GM18870 (cell line): ENCODE results near the gene RANBP1.
"Not testable (repeated sequence)": the region's sequence is repeated elsewhere in the genome, so short reads cannot be mapped to it uniquely, and the experiment has no call there.

Experiments used
- ATAC-seq: cut with Tn5 transposase; IDR thresholded peaks from one replicate; pipeline ENCODE4 v1.9.1; 2021; ENCODE audit warnings: moderate library complexity; ENCODE audit not compliant: unreplicated experiment

The RANBP1 gene

GRCh38 chr22:20149257-20150250 lies 33.6 kb downstream of the RANBP1 start:
- ATAC-seq, result no peak

- ATAC-seq, result no peak
Measured at GRCh38 chr22:20150381-20151275, 34.7 kb downstream of the RANBP1 start, which contains the start of gene CCDC188. CCDC188 (minus strand) TSS chr22:20151055; CDS start chr22:20150986, 69 bp downstream.

GRCh38 chr22:20151276-20151588 lies 35.3 kb downstream of the RANBP1 start:
- no peak for ATAC-seq

GRCh38 chr22:20152464-20152890 lies 36.6 kb downstream of the RANBP1 start:
- ATAC-seq, result no peak

- no peak for ATAC-seq
Measured at GRCh38 chr22:20153945-20154344, 38.0 kb downstream of the RANBP1 start.

GRCh38 chr22:20154602-20155187 lies 38.8 kb downstream of the RANBP1 start:
- no peak for ATAC-seq

- ATAC-seq, result no peak
Measured at GRCh38 chr22:20155330-20156041, 39.6 kb downstream of the RANBP1 start.

GRCh38 chr22:20156042-20156389 lies 40.1 kb downstream of the RANBP1 start:
- ATAC-seq, result no peak

- ATAC-seq, result no peak
Measured at GRCh38 chr22:20156611-20157429, 40.9 kb downstream of the RANBP1 start.

- ATAC-seq, result no peak
Measured at GRCh38 chr22:20157430-20158183, 41.7 kb downstream of the RANBP1 start.

GRCh38 chr22:20158391-20159036 lies 42.6 kb downstream of the RANBP1 start:
- no peak for ATAC-seq

GRCh38 chr22:20159076-20159475 lies 43.2 kb downstream of the RANBP1 start:
- no peak for ATAC-seq

- not testable (repeated sequence) for ATAC-seq
Measured at GRCh38 chr22:20159531-20159930, 43.6 kb downstream of the RANBP1 start.

- no peak for ATAC-seq
Measured at GRCh38 chr22:20160041-20160440, 44.1 kb downstream of the RANBP1 start.

- no peak for ATAC-seq
Measured at GRCh38 chr22:20164863-20165262, 49.0 kb downstream of the RANBP1 start.

GRCh38 chr22:20165421-20165820 lies 49.5 kb downstream of the RANBP1 start:
- no peak for ATAC-seq

GRCh38 chr22:20165913-20166312 lies 50.0 kb downstream of the RANBP1 start:
- ATAC-seq, result no peak

GRCh38 chr22:20166703-20167102 lies 50.8 kb downstream of the RANBP1 start:
- ATAC-seq, result no peak
